ENCODE results near the gene AGBL4. TPM values are rescaled to one million over a fixed set of nuclear protein-coding genes. Genes with fewer than 3 reads are reported as not detected.

AGBL4 gene
- total RNA-seq, 2 donors from 2014 or later, result 0.40 to 5.5 TPM

GRCh38 chr1:48943393-48943792 is 1080.4 kb downstream of the AGBL4 start:
- Mint-ChIP-seq H3K27me3 (ENCODE audit: insufficient read depth) (no peaks in the 10 kb centered on the region), H3K27ac (no peak overlapping the region), H3K4me3 (no peak overlapping the region), H3K36me3 (ENCODE audit: low read depth) (no peaks in the 10 kb centered on the region), H3K4me1 (peaks cover 12% of the 10 kb centered on the region), H3K9me3 (no peaks in the 10 kb centered on the region)
- H3K9me3 ChIP-seq (ENCODE audit: control insufficient read depth, low read length), result peaks cover 5% of the 10 kb centered on the region
- no peaks in the 10 kb centered on the region for H3K27me3 ChIP-seq (ENCODE audit: control insufficient read depth, insufficient read depth, low read length, poor library complexity, severe bottlenecking)
- no peak overlapping the region for H3K9ac ChIP-seq (ENCODE audit: extremely low read depth, low read length, poor library complexity, severe bottlenecking)
- no peak overlapping the region for H3K4me3 ChIP-seq (ENCODE audit: low read length)
- no peaks in the 10 kb centered on the region for H3K36me3 ChIP-seq (ENCODE audit: control insufficient read depth, insufficient read depth, low read length)
- no peak for TF ChIP-seq CTCF (conservative IDR thresholded peaks at IDR 0.05)
- DNase-seq, result no peak
- no peaks in the 10 kb centered on the region for H3K4me1 ChIP-seq (ENCODE audit: control insufficient read depth, insufficient read depth, low read length)
- 91% methylated on average over 1 of the region's 1 CpG; no CpG with 5 or more reads in 1 of the 2 experiments for WGBS, 2 experiments (ENCODE audit: insufficient coverage in 1 of 2, insufficient read length in 1 of 2)
- H3K27ac ChIP-seq (ENCODE audit: low read depth, low read length), result no peak overlapping the region

- Mint-ChIP-seq H3K27ac (no peak overlapping the region), H3K36me3 (ENCODE audit: low read depth) (no peaks in the 10 kb centered on the region), H3K4me3 (no peak overlapping the region), H3K9me3 (no peaks in the 10 kb centered on the region), H3K27me3 (ENCODE audit: insufficient read depth) (no peaks in the 10 kb centered on the region), H3K4me1 (peaks cover 13% of the 10 kb centered on the region)
- Histone ChIP-seq H3K9me3 (ENCODE audit: control insufficient read depth, low read length) (peaks cover 5% of the 10 kb centered on the region), H3K27ac (ENCODE audit: low read depth, low read length) (no peak overlapping the region), H3K4me1 (ENCODE audit: control insufficient read depth, insufficient read depth, low read length) (no peaks in the 10 kb centered on the region), H3K4me3 (ENCODE audit: low read length) (no peak overlapping the region), H3K9ac (ENCODE audit: extremely low read depth, low read length, poor library complexity, severe bottlenecking) (no peak overlapping the region), H3K27me3 (ENCODE audit: control insufficient read depth, insufficient read depth, low read length, poor library complexity, severe bottlenecking) (no peaks in the 10 kb centered on the region), H3K36me3 (ENCODE audit: control insufficient read depth, insufficient read depth, low read length) (no peaks in the 10 kb centered on the region)
- TF ChIP-seq CTCF (conservative IDR thresholded peaks at IDR 0.05), result peak; percentile 49
- DNase-seq, result no peak
These were observed 1082.6 kb downstream of the AGBL4 start for GRCh38 chr1:48940962-48941732.

GRCh38 chr1:48940354-48940753 is 1083.4 kb downstream of the AGBL4 start:
- no peaks in the 10 kb centered on the region for H3K36me3 ChIP-seq (ENCODE audit: control insufficient read depth, insufficient read depth, low read length)
- Mint-ChIP-seq H3K27ac (no peak overlapping the region), H3K27me3 (ENCODE audit: insufficient read depth) (no peaks in the 10 kb centered on the region), H3K4me1 (peaks cover 13% of the 10 kb centered on the region), H3K4me3 (no peak overlapping the region), H3K9me3 (no peaks in the 10 kb centered on the region), H3K36me3 (ENCODE audit: low read depth) (no peaks in the 10 kb centered on the region)
- no peaks in the 10 kb centered on the region for H3K27me3 ChIP-seq (ENCODE audit: control insufficient read depth, insufficient read depth, low read length, poor library complexity, severe bottlenecking)
- no peak for TF ChIP-seq CTCF (conservative IDR thresholded peaks at IDR 0.05)
- H3K4me1 ChIP-seq (ENCODE audit: control insufficient read depth, insufficient read depth, low read length), result no peaks in the 10 kb centered on the region
- 82% methylated on average over 2 of the region's 2 CpGs; no CpG with 5 or more reads in 1 of the 2 experiments for WGBS, 2 experiments (ENCODE audit: insufficient coverage in 1 of 2, insufficient read length in 1 of 2)
- no peak overlapping the region for H3K27ac ChIP-seq (ENCODE audit: low read depth, low read length)
- no peak for DNase-seq
- H3K9ac ChIP-seq (ENCODE audit: extremely low read depth, low read length, poor library complexity, severe bottlenecking), result no peak overlapping the region
- H3K9me3 ChIP-seq (ENCODE audit: control insufficient read depth, low read length), result peaks cover 5% of the 10 kb centered on the region
- no peak overlapping the region for H3K4me3 ChIP-seq (ENCODE audit: low read length)
